Hepatocyte (in vitro differentiated cells): ENCODE measurements around the gene MAX. TPM values are rescaled to one million over a fixed set of nuclear protein-coding genes. Genes with fewer than 3 reads are reported as not detected.

Source experiments
- microRNA-seq: library from miRNA; unstranded; fragments of <30 nt; microRNA quantifications from one replicate; pipeline ENCODE4, GENCODE V29; 2017
- polyA plus RNA-seq: library from polyadenylated mRNA; unstranded; fragments of >200 nt; fragmentation: Nextera tagmentation; extraction: Ambion mirVana; gene quantifications from 2 replicates; pipeline ENCODE4 v1.2.1, GENCODE V29; 2016
- small RNA-seq: library from RNA; depleted of rRNA; stranded (forward); fragments of <200 nt; gene quantifications from one replicate; pipeline ENCODE3, GENCODE V24; 2014
- total RNA-seq: library from RNA; depleted of rRNA; stranded (reverse); fragments of >200 nt; gene quantifications from 2 replicates; pipeline ENCODE4 v1.2.3, GENCODE V29; 2014

The MAX gene
- total and polyA plus RNA-seq, 2 experiments from 2014 or later = 53.5 to 86.5 TPM

Small RNA genes within 50 kb of the gene (microRNA-seq; reads per million reads assigned to microRNA genes)
- gene MIR4706 = not detected

Small RNA genes within 50 kb of the gene (small RNA-seq; reads per million reads assigned to genes)
- gene MIR4706 (not detected), gene RNU2-14P (not detected)

Other genes with a start within 250 kb of the MAX start
- gene SPTB, start 222.6 kb downstream of the MAX start, total RNA-seq = 1.1 and 2.1 TPM in 2 replicates
- gene SPTB, start 222.6 kb downstream of the MAX start, polyA plus RNA-seq = 1.1 and 1.7 TPM in 2 replicates
- 62.4 and 71.1 TPM in 2 replicates for gene CHURC1, start 188.1 kb downstream of the MAX start, total RNA-seq
- gene CHURC1, start 188.1 kb downstream of the MAX start, polyA plus RNA-seq = 134 TPM in 2 replicates
- 59.8 and 88.9 TPM in 2 replicates for gene GPX2, start 159.8 kb downstream of the MAX start, total RNA-seq
- gene GPX2, start 159.8 kb downstream of the MAX start, polyA plus RNA-seq = 75.5 and 115 TPM in 2 replicates
- 33.8 and 34.0 TPM in 2 replicates for gene RAB15, start 130.2 kb downstream of the MAX start, total RNA-seq
- 38.7 and 40.6 TPM in 2 replicates for gene RAB15, start 130.2 kb downstream of the MAX start, polyA plus RNA-seq
- gene FNTB, start 115.6 kb downstream of the MAX start, total RNA-seq = 11.3 and 18.1 TPM in 2 replicates
- 19.5 and 24.3 TPM in 2 replicates for gene FNTB, start 115.6 kb downstream of the MAX start, polyA plus RNA-seq